K562 (cell line): ENCODE measurements around the gene TXNRD2. TPM values are rescaled to one million over a fixed set of nuclear protein-coding genes. Genes with fewer than 3 reads are reported as not detected.

ENCODE experiments used
- ATAC-seq: fragments of 200-7000 bp; cut with Tn5 transposase; 3 replicates; pipeline ENCODE4 v1.9.1; 2020; ENCODE audit warnings: moderate library complexity
- BruUV-seq: library from RNA; stranded (reverse); fragments of 400-500 nt; replicated peaks from 2 replicates; lab custom pipeline; 2021; lab: Mats Ljungman, UMichigan
- CTCF ChIA-PET: fragments of 300-600 bp; formaldehyde crosslinking; extraction: SDS; loops from one replicate; lab custom pipeline; 2021; ENCODE audit warnings: low intra/inter-chr PET ratio; lab: Yijun Ruan, JAX
- POLR2A ChIA-PET: fragments of 300-600, 350-650 bp; sonication (Branson Sonifier 250); formaldehyde crosslinking; extraction: SDS; loops from one replicate; lab custom pipeline; 2021; ENCODE audit warnings: antibody characterized with exemption, inconsistent platforms; lab: Yijun Ruan, JAX
- DNase-seq, 4 experiments: peaks; one replicate each; pipeline versions ENCODE4 v3.0.0 to v3.0.0-alpha.2; 2011 to 2018; ENCODE audit warnings: low spot score in 3 of 4, mixed read lengths in 3 of 4; ENCODE audit errors: extremely low read depth in 1 of 4
- FAIRE-seq: peaks from 2 replicates; lab custom pipeline; 2011; peaks lifted over from hg19 to GRCh38; lab: Jason Lieb, UNC
- H2AFZ ChIP-seq: 2 replicates; pipeline ENCODE4 v1.6.0; 2011; ENCODE audit warnings: low read depth, low read length, control low read depth, inconsistent platforms
- H3K27ac ChIP-seq: fragments of 200-600 bp; 3 replicates; pipeline ENCODE4 v1.8.0; 2011; ENCODE audit warnings: low read depth, mild to moderate bottlenecking, control low read depth, inconsistent platforms, low read length, moderate library complexity, mixed read lengths; ENCODE audit errors: extremely low read depth
- H3K27me3 ChIP-seq, 2 experiments: fragments of 300-600 bp in 1 of 2; 2 replicates in 1 of 2; 3 replicates in 1 of 2; pipeline versions ENCODE4 v1.6.0 to v1.8.0; 2011; ENCODE audit warnings: inconsistent platforms in 2 of 2, low read length in 2 of 2, mild to moderate bottlenecking in 1 of 2, mixed read lengths in 1 of 2, moderate library complexity in 1 of 2; ENCODE audit not compliant: control insufficient read depth in 2 of 2, insufficient read depth in 2 of 2
- H3K36me3 ChIP-seq: fragments of 300-600 bp; 3 replicates; pipeline ENCODE4 v1.8.0; 2011; ENCODE audit warnings: mild to moderate bottlenecking, low read length, inconsistent platforms; ENCODE audit not compliant: control insufficient read depth, insufficient read depth
- H3K4me1 ChIP-seq, 2 experiments: fragments of 200-600 bp in 1 of 2; replicated peaks in 1 of 2; 2 replicates in 1 of 2; 3 replicates in 1 of 2; pipeline versions ENCODE4 v1.5.1 to v1.8.0; 2011; ENCODE audit warnings: inconsistent platforms in 2 of 2, low read length in 2 of 2, mild to moderate bottlenecking in 1 of 2, mixed read lengths in 1 of 2, moderate library complexity in 1 of 2; ENCODE audit not compliant: control insufficient read depth in 2 of 2, insufficient read depth in 2 of 2
- H3K4me2 ChIP-seq: 2 replicates; pipeline ENCODE4 v1.6.1; 2011; ENCODE audit warnings: low read length, control low read depth, inconsistent platforms, mixed read lengths; ENCODE audit not compliant: insufficient read depth
- H3K4me3 ChIP-seq: fragments of 200-600 bp; sonication (generic), shearing (Covaris generic); 2 replicates; pipeline ENCODE4 v1.5.1; 2016; ENCODE audit warnings: control low read depth, inconsistent platforms
- H3K79me2 ChIP-seq: fragments of 200-600 bp; 3 replicates; pipeline ENCODE4 v1.8.0; 2011; ENCODE audit warnings: low read length, inconsistent platforms; ENCODE audit not compliant: control insufficient read depth, insufficient read depth
- H3K9ac ChIP-seq, 2 experiments: 2 replicates each; pipeline versions ENCODE4 v1.6.0 to v1.6.1; 2011; ENCODE audit warnings: low read depth in 2 of 2, low read length in 2 of 2, control low read depth in 1 of 2, inconsistent platforms in 1 of 2, mild to moderate bottlenecking in 1 of 2, mixed read lengths in 1 of 2; ENCODE audit not compliant: insufficient read depth in 1 of 2
- H3K9me1 ChIP-seq: one replicate; pipeline ENCODE4 v1.6.0; 2011; ENCODE audit warnings: inconsistent platforms, mild to moderate bottlenecking, low read length, moderate library complexity; ENCODE audit not compliant: control insufficient read depth, insufficient read depth
- H3K9me3 ChIP-seq: replicated peaks from 2 replicates; pipeline ENCODE4 v1.5.1; 2011; ENCODE audit warnings: low read depth, low read length, inconsistent platforms; ENCODE audit not compliant: control insufficient read depth, insufficient read depth
- H4K20me1 ChIP-seq: replicated peaks from 2 replicates; pipeline ENCODE4 v1.6.1; 2011; ENCODE audit warnings: low read length, inconsistent platforms, mixed read lengths; ENCODE audit not compliant: control insufficient read depth, insufficient read depth
- KLF1 ChIP-seq: fragments of 450-650 bp; IDR thresholded peaks from 2 replicates; pipeline ENCODE4 v1.6.1; 2016; ENCODE audit warnings: missing genetic modification characterization, missing compliant biosample characterization
- NCOA1 ChIP-seq: fragments of 450-650 bp; IDR thresholded peaks from 2 replicates; pipeline ENCODE4 v1.6.1; 2016; ENCODE audit warnings: low read depth
- NCOR1 ChIP-seq: fragments of 450-650 bp; IDR thresholded peaks from 2 replicates; pipeline ENCODE4 v1.6.1; 2016; ENCODE audit warnings: mild to moderate bottlenecking, moderate library complexity
- NR3C1 ChIP-seq: sonication (generic); formaldehyde crosslinking; IDR thresholded peaks from 2 replicates; pipeline ENCODE4 v1.8.1; 2022; ENCODE audit warnings: missing genetic modification reagents
- PHF20 ChIP-seq: fragments of 450-650 bp; IDR thresholded peaks from 2 replicates; pipeline ENCODE4 v1.6.1; 2018; ENCODE audit not compliant: partially characterized antibody
- POLR3A ChIP-seq: IDR thresholded peaks from 2 replicates; pipeline ENCODE4 v1.6.1; 2011; ENCODE audit warnings: borderline replicate concordance, mild to moderate bottlenecking, moderate library complexity; ENCODE audit not compliant: insufficient read length, insufficient read depth; ENCODE audit errors: extremely low read depth
- RB1 ChIP-seq: fragments of 450-650 bp; IDR thresholded peaks from 2 replicates; pipeline ENCODE4 v1.6.1; 2017; ENCODE audit warnings: low read depth, mild to moderate bottlenecking
- SRSF3 ChIP-seq: fragments of 200-400 bp; formaldehyde crosslinking; IDR thresholded peaks from 2 replicates; pipeline ENCODE4 v1.6.1; 2016; ENCODE audit warnings: mild to moderate bottlenecking, low read length, moderate library complexity; ENCODE audit not compliant: insufficient read depth
- ZFP36 ChIP-seq: fragments of 150-350 bp; IDR thresholded peaks from 2 replicates; pipeline ENCODE4 v1.6.1; 2018; ENCODE audit warnings: low read length, low read depth; ENCODE audit not compliant: partially characterized antibody
- ZNF23 ChIP-seq: fragments of 250-450 bp; sonication (Bioruptor Pico); IDR thresholded peaks from 2 replicates; pipeline ENCODE4 v1.4.0; 2020; ENCODE audit warnings: mild to moderate bottlenecking
- ZNF77 ChIP-seq: fragments of 250-450 bp; sonication (Bioruptor Pico); IDR thresholded peaks from 2 replicates; pipeline ENCODE4 v1.5.0; 2020
- WGBS: fragments of 100-300 bp; shearing (Covaris generic); methylation state at CpG from one replicate; pipeline ENCODE4 v1.1.6; 2016; ENCODE audit warnings: low coverage, mixed read lengths; ENCODE audit not compliant: insufficient coverage; ENCODE audit errors: missing lambda C conversion rate; 5-methylcytosine and 5-hydroxymethylcytosine counted together
- in situ Hi-C: fragments of 300-500 bp; cut with MboI; formaldehyde crosslinking; loops from 4 replicates; pipeline ENCODE4 v1.15.0; 2018; ENCODE audit warnings: inconsistent platforms, mixed read lengths
- intact Hi-C: fragments of 100-400 bp; cut with micrococcal nuclease; formaldehyde crosslinking; loops from 2 replicates; pipeline ENCODE4 v1.14.2; 2022
- polyA plus RNA-seq, 8 experiments: library from polyadenylated mRNA; depleted of rRNA in 4 of 8; stranded (reverse) in 5 of 8; unstranded in 3 of 8; fragments of >200 nt; fragmentation: Nextera tagmentation in 2 of 8; fragmentation: Illumina TruSeq in 1 of 8; extraction: Ambion mirVana in 2 of 8; extraction: Trizol in 1 of 8; gene quantifications; 2 replicates each; pipeline versions ENCODE4 v1.2.1 to v1.2.3, GENCODE V29; 2011 to 2014; ENCODE audit warnings: inconsistent platforms in 1 of 8, missing spikeins in 1 of 8
- total RNA-seq, 7 experiments: library from RNA; depleted of rRNA in 6 of 7; stranded (reverse); fragments of >200 nt in 6 of 7; fragmentation: Illumina TruSeq in 2 of 7; extraction: Trizol in 2 of 7; gene quantifications; 2 replicates each; pipeline versions ENCODE4 v1.2.1 to v1.2.3, GENCODE V29; 2011 to 2021; ENCODE audit warnings: low replicate concordance in 1 of 7
- TF ChIP-seq, protein P1 (sequence below), 2 experiments: IDR thresholded peaks in 1 of 2; conservative IDR thresholded peaks in 1 of 2; 2 replicates each; pipeline ENCODE4 v1.6.1; 2016; ENCODE audit warnings: low read depth in 2 of 2, mild to moderate bottlenecking in 1 of 2, missing compliant biosample characterization in 1 of 2, missing genetic modification characterization in 1 of 2, moderate library complexity in 1 of 2
- TF ChIP-seq, protein P2 (sequence below): sonication (generic); formaldehyde crosslinking; IDR thresholded peaks from 2 replicates; pipeline ENCODE4 v1.8.0; 2022; ENCODE audit warnings: mild to moderate bottlenecking, low read depth, missing genetic modification reagents
- TF ChIP-seq, protein P3 (sequence below): IDR thresholded peaks from 2 replicates; pipeline ENCODE4 v1.6.1; 2011; ENCODE audit warnings: borderline replicate concordance, low read depth, mild to moderate bottlenecking, moderate library complexity, low read length; ENCODE audit not compliant: insufficient read depth, poor library complexity, severe bottlenecking

Gene TXNRD2
- total and polyA plus RNA-seq, 9 of the 15 experiments (the other 6 are each of a cell fraction or from before 2014, with no cell fraction given) = 3.3 to 80.2 (median 49.4) TPM

DNA sequence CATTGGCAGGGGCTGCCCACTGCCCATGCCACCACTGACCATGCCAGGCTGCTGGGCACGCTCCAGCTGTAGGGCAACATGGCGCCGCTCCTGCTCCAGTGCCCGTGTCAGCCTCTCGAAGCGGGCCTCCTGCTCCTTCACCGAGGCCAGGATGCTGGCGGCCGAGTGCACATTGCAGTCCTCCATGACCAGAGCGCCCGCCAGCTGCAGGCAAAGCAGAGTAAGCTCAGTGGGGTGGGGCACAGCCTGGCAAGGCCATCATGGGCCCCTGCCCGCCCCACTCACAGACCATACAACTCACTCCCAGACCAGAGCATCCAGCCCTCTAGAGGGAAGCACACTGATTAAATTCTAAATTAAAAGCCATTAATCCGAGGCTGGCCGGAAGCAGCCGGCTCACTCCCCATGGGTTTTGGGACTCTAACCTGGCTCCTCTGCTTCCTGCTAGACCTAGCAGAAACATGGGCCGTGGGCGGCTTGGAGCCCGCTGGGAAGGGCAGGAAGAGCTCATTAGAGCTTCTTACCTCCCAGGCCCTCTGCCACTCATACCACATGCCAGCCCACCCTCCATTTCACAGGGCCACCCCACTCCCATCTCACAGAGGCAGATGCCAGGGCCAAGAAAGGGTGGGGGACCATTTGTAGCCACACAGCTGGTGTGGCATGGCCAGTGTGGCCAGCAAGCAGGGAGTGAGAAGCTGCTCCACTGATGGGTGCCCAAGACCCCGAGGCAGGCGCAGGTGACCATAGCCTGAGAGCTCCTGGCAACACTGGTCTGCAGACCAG lies 49.2 kb upstream of the TXNRD2 start (continued):
- no peak for TF ChIP-seq NCOA1
- TF ChIP-seq NCOR1 = no peak

DNA sequence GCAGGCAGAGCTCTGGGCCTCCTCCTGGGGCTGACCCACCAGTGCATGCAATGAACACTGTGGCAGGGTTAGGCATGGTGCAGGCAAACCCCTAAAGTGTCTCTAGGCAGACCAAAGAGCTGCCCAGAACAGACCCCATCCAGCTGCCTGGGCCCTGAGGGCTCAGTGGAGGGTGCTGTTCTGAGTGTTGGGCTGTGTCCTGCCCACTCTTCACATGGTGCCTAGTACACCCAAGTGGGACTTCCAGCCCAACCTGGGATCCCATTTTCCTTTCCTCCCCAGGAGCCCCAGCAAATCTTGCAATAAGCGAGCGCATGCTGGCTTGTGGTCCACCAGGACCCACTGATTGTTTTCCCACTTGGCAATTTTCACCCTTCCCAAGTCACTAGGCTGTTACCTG lies 48.6 kb upstream of the TXNRD2 start:
- ATAC-seq (no peak), DNase-seq (peak in 1 of 4 experiments; percentile 25), FAIRE-seq (no peak)
- POLR2A ChIA-PET = interaction anchor here (0.7 to 3.1 kb wide), 13 partner anchors 8 to 137 kb away, joined by 3 to 20 read pairs (median 7); no protein-coding TSS in a partner anchor
- H3K4me2 ChIP-seq = no peak overlapping the region
- H3K4me3 ChIP-seq = no peak overlapping the region
- no TSS peak for BruUV-seq
- 95% methylated on average over 2 of the region's 2 CpGs for WGBS
- peak overlapping the region; percentile 58; the same call in 1 of the 3 replicates for H3K27ac ChIP-seq
- H3K9ac ChIP-seq = peak overlapping the region; percentile 3 to 87; a peak in 3 of 4 replicates
- no peaks in the 10 kb centered on the region for H3K27me3 ChIP-seq
- peaks cover 36 to 75% of the 10 kb centered on the region in 2 experiments for H3K4me1 ChIP-seq
- no peaks in the 10 kb centered on the region for H3K36me3 ChIP-seq
- intact Hi-C loops = no loop called here
- H3K79me2 ChIP-seq = no peaks in the 10 kb centered on the region
- H3K9me1 ChIP-seq = peaks cover 16% of the 10 kb centered on the region
- in situ Hi-C loops = no loop called here
- CTCF ChIA-PET = no interaction called here
- no peak overlapping the region for H2AFZ ChIP-seq
- no peaks in the 10 kb centered on the region for H3K9me3 ChIP-seq
- peaks cover 63% of the 10 kb centered on the region for H4K20me1 ChIP-seq
- TF ChIP-seq KLF1 (tag) (0 out of 2 replicates have a peak, but pooled peaks have one; percentile 0), ZNF77 (CRISPR knock-in tag) (no peak), POLR3A (no peak), PHF20 (no peak), ZNF23 (CRISPR knock-in tag) (no peak), SRSF3 (no peak), RB1 (no peak), ZFP36 (no peak), NR3C1 (no peak)
- TF ChIP-seq, protein P1, sequence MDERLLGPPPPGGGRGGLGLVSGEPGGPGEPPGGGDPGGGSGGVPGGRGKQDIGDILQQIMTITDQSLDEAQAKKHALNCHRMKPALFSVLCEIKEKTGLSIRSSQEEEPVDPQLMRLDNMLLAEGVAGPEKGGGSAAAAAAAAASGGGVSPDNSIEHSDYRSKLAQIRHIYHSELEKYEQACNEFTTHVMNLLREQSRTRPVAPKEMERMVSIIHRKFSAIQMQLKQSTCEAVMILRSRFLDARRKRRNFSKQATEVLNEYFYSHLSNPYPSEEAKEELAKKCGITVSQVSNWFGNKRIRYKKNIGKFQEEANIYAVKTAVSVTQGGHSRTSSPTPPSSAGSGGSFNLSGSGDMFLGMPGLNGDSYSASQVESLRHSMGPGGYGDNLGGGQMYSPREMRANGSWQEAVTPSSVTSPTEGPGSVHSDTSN (CRISPR knock-in tag; IDR thresholded peaks at IDR 0.05; ENCODE audit: low read depth) = no peak
- TF ChIP-seq, protein P1 (tag; conservative IDR thresholded peaks at IDR 0.05; ENCODE audit: low read depth) = no peak
- TF ChIP-seq, protein P2, sequence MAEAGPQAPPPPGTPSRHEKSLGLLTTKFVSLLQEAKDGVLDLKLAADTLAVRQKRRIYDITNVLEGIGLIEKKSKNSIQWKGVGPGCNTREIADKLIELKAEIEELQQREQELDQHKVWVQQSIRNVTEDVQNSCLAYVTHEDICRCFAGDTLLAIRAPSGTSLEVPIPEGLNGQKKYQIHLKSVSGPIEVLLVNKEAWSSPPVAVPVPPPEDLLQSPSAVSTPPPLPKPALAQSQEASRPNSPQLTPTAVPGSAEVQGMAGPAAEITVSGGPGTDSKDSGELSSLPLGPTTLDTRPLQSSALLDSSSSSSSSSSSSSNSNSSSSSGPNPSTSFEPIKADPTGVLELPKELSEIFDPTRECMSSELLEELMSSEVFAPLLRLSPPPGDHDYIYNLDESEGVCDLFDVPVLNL (CRISPR knock-in tag) = no peak
- TF ChIP-seq, protein P3, sequence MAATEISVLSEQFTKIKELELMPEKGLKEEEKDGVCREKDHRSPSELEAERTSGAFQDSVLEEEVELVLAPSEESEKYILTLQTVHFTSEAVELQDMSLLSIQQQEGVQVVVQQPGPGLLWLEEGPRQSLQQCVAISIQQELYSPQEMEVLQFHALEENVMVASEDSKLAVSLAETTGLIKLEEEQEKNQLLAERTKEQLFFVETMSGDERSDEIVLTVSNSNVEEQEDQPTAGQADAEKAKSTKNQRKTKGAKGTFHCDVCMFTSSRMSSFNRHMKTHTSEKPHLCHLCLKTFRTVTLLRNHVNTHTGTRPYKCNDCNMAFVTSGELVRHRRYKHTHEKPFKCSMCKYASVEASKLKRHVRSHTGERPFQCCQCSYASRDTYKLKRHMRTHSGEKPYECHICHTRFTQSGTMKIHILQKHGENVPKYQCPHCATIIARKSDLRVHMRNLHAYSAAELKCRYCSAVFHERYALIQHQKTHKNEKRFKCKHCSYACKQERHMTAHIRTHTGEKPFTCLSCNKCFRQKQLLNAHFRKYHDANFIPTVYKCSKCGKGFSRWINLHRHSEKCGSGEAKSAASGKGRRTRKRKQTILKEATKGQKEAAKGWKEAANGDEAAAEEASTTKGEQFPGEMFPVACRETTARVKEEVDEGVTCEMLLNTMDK = no peak
